GM18909 (cell line): Measurements from ENCODE around the gene MED13L.
"Not testable (repeated sequence)": the region's sequence is repeated elsewhere in the genome, so short reads cannot be mapped to it uniquely, and the experiment has no call there.

Source experiments
- ATAC-seq: cut with Tn5 transposase; IDR thresholded peaks from one replicate; pipeline ENCODE4 v1.9.1; 2021; ENCODE audit warnings: mild to moderate bottlenecking; ENCODE audit not compliant: unreplicated experiment, poor library complexity

Gene MED13L

GRCh38 chr12:116040402-116040801, 237.1 kb downstream of the MED13L start:
- no peak for ATAC-seq

GRCh38 chr12:116039081-116039480, 238.4 kb downstream of the MED13L start:
- ATAC-seq = no peak

GRCh38 chr12:116037941-116038837, 239.3 kb downstream of the MED13L start:
- no peak for ATAC-seq

GRCh38 chr12:116033765-116034164, 243.7 kb downstream of the MED13L start:
- no peak for ATAC-seq

- not testable (repeated sequence) for ATAC-seq
Observed at GRCh38 chr12:116031624-116032023, 245.9 kb downstream of the MED13L start.

- no peak for ATAC-seq
Observed at GRCh38 chr12:116028619-116029018, 248.9 kb downstream of the MED13L start.

- ATAC-seq = no peak
Observed at GRCh38 chr12:116027551-116027821, 250.0 kb downstream of the MED13L start.

GRCh38 chr12:116026768-116027550, 250.5 kb downstream of the MED13L start:
- no peak for ATAC-seq

GRCh38 chr12:116026346-116026745, 251.1 kb downstream of the MED13L start:
- ATAC-seq = no peak

- no peak for ATAC-seq
Observed at GRCh38 chr12:116024769-116025168, 252.7 kb downstream of the MED13L start.

- no peak for ATAC-seq
Observed at GRCh38 chr12:116019415-116019814, 258.1 kb downstream of the MED13L start.

- no peak for ATAC-seq
Observed at GRCh38 chr12:116018282-116018681, 259.2 kb downstream of the MED13L start.

GRCh38 chr12:116015525-116015924, 262.0 kb downstream of the MED13L start:
- ATAC-seq = no peak

- no peak for ATAC-seq
Observed at GRCh38 chr12:116012757-116013156, 264.7 kb downstream of the MED13L start.

- no peak for ATAC-seq
Observed at GRCh38 chr12:116011217-116011616, 266.3 kb downstream of the MED13L start.

- ATAC-seq = no peak
Observed at GRCh38 chr12:116010467-116010866, 267.0 kb downstream of the MED13L start.

GRCh38 chr12:116009805-116010204, 267.7 kb downstream of the MED13L start:
- ATAC-seq = no peak

GRCh38 chr12:116006141-116006540, 271.4 kb downstream of the MED13L start:
- no peak for ATAC-seq

GRCh38 chr12:116002890-116003536, 274.5 kb downstream of the MED13L start:
- no peak for ATAC-seq

- no peak for ATAC-seq
Observed at GRCh38 chr12:116000252-116000651, 277.2 kb downstream of the MED13L start.

GRCh38 chr12:115999582-115999981, 277.9 kb downstream of the MED13L start:
- no peak for ATAC-seq
